Activated CD4-positive, alpha-beta T cell treated with anti-CD3 and anti-CD28 coated beads for 1 hour (primary cell): ENCODE data around the gene TTLL5.

Experiments
- DNase-seq: peaks from one replicate; pipeline ENCODE4 v3.0.0-alpha.2; 2020

Gene TTLL5, protein sequence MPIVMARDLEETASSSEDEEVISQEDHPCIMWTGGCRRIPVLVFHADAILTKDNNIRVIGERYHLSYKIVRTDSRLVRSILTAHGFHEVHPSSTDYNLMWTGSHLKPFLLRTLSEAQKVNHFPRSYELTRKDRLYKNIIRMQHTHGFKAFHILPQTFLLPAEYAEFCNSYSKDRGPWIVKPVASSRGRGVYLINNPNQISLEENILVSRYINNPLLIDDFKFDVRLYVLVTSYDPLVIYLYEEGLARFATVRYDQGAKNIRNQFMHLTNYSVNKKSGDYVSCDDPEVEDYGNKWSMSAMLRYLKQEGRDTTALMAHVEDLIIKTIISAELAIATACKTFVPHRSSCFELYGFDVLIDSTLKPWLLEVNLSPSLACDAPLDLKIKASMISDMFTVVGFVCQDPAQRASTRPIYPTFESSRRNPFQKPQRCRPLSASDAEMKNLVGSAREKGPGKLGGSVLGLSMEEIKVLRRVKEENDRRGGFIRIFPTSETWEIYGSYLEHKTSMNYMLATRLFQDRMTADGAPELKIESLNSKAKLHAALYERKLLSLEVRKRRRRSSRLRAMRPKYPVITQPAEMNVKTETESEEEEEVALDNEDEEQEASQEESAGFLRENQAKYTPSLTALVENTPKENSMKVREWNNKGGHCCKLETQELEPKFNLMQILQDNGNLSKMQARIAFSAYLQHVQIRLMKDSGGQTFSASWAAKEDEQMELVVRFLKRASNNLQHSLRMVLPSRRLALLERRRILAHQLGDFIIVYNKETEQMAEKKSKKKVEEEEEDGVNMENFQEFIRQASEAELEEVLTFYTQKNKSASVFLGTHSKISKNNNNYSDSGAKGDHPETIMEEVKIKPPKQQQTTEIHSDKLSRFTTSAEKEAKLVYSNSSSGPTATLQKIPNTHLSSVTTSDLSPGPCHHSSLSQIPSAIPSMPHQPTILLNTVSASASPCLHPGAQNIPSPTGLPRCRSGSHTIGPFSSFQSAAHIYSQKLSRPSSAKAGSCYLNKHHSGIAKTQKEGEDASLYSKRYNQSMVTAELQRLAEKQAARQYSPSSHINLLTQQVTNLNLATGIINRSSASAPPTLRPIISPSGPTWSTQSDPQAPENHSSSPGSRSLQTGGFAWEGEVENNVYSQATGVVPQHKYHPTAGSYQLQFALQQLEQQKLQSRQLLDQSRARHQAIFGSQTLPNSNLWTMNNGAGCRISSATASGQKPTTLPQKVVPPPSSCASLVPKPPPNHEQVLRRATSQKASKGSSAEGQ (N-terminal part only)

DNA sequence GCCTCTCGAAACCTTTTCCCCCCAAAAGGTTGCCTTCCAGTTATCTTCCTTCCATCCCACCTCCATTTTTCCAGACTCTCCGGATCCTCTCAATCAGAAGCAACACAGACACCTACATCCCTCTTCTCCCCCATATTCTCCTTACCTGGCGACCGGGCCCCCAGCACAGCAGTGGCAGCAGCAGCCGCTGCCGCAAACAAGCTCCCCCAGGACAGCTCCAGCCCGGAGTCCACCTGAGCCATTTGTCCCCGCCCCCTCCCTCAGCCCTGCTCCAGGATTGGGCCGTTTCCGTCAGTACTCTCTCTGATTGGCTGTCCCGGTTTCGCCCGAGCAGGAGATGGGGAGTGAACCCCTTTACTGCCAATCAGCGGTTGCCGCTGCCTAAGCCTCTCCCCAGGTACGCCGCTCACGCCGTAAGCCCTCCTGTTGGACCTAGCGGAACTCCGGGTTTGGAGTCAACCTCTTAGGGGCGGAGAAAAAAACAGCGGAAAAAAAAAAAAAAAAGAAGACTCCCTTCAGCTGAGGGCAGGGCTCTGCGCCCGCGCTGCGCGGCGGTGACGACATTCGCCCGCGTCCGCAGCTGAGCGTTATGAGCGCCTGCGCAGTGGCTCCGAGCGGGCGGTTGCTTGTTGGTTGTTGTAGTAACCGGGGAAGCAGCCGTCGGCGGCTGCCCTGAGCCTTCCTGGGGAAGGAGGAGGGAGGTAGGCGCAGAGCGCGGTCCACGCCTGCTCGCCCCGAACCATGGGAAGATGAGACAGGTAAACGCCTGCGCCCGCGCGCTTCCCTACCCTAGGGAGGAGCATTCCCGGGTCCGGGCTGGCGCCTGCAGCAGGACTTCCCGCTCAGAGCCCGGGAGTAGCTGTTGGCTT is at the start of gene TTLL5, which contains the start of gene ERG28:
TTLL5 (plus strand) TSS at position 617 of the 869 bp plus-strand sequence. CDS start 1,904 bp downstream, outside the sequence.
ERG28 (minus strand) TSS at position 247 of the 869 bp plus-strand sequence. CDS start 3,374 bp downstream, outside the sequence.
- DNase-seq = peak; percentile 96

DNA sequence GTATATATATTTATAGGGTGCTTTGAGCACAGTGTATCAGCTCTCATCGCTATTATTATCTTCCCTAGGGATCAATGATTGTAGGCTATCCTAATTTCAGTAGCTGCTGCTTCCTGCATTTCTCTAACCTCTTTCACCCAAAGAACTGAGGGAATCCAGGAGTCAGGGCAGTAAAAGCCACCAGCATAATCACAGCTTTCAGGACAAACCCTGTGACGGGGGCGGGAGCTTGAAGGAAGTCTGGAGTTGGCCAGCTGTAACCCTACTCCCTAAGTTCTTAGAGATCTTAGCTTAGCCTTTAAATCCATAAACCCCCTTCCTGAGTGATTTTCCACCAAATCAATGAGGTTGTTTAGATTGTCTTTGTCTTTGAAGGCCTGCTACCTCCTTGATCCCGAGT is 48.9 kb upstream of the TTLL5 start:
- no peak for DNase-seq

DNA sequence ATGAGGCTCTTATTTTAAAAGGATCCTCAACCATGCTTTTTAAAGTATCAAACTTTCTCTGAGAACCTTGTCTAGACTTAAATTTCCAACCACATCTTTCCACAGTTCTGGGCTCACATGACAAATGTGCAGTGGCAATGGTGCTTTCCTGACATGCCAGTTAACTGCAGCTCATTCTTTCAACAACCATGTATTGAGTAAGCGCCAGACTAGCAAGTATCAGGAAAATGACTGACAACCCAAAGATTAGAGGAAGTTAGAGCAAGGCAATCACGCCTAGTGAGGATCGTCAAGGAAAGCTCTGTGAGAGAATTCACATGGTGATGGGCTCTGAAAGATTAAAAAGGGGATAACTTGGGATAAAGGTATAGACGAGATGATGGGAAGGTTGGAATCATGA is 46.9 kb upstream of the TTLL5 start:
- DNase-seq = no peak

DNA sequence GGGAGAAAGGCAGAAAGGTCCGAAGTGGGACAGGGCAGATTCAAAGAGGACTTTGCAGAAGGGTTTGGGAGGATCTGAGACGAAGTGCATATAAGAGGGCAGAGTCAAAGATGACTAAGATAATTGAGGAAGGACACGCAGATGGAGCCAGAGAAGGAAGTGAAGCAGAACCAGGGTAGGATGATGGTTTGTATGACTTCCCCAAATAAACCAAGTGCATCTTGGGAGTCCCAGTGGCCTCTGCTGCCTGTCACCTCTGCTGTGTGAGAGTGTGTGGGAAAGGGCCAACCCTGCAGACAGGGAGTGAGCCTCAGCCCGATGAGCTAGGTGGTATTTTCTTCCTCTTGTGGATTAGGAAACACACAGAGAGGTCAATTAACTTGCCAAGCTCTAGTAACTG is 45.8 kb upstream of the TTLL5 start:
- DNase-seq = no peak

DNA sequence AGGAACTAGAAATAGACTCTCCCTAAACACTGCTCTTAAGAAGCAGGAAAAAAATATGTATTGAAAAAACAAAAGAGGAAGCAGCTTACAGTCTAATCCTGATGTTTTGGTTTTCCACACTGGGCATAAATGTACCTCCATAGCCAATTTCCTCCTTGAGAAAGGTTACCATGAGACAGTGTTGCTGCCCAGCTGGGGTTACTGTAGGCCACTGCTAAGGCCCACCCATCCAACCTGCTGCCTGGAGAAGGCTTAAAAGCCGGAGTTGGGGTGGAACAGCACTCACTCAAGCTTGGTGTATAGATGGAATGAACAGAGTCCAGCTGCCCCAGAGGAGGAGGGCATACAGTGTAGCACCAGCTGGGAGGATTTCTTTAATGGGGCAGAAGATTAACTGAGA is 41.5 kb upstream of the TTLL5 start:
- DNase-seq = no peak

DNA sequence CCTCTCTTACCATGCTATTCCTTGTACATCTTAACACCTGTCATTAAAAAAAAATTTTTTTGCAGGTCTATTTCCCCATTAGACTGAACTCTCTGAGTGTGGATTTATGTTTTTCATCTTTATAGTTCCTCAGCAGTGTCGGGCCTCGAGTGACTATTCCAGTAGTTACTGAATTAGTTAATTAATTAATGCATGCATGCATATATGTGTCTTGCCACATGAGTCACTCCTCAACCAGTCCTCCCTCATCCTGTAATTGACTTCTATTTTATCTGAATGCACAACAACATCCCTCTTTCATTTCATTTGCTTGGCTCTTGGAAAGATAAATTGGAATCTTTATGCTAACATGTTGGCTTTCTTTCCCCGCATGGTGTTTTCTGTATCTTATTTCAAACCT is 36.0 kb upstream of the TTLL5 start:
- DNase-seq = no peak

DNA sequence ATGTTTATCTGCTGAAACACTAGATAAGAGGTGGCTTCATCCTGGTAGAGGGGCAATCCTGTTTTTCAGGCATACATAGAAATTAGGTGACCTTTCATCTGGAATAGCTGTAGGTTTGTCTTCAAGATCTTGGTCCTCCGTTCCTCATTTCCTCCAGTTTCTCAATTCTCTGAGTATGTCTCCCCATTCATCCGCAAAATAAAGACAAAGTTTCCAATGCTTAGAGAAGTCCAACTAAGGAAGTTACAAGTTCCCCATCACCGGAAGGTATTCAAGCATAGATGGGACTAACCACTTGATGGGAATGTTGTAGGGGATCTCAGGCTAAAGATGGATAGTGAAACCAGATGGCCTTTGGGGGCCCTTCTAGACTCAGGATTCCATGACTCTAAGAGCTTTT is 34.6 kb upstream of the TTLL5 start:
- no peak for DNase-seq

DNA sequence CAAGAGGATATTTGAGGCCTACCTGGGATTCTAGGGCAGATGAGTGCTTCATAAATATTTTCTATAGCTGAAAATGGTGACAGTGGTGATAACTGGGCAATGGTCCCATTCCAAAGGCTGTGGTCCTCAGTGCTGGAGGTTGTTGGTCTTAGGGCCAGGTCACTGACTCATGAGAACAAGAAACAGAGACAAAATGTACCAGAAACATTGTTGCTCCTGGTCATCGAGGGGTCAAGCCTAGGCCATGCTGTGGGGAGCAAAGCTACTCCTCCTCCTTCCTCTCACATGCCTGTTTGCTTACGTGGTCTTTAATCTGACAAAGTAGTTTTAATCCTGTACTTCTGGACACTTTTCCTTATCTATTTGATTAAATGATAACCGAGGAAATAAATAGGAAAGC is 34.2 kb upstream of the TTLL5 start:
- no peak for DNase-seq

DNA sequence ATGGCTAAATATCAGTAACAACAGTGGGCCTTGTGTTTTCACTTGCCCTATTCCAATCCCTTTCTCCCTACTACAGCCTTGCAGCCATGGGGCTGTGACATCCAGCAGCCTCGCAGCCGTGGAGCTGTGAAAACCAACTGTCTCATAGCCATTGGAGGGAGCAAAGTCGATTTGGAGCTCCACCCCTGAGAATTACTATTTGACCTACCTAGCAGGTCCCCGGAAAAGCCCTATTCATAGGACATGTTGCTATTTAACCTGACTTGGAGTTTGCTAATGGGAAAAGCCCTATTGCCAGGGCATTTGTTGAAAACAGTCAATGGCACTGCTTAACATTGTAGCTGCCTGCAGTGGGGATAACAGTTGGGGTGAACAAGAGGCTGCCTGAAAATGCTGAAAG is 33.6 kb upstream of the TTLL5 start:
- DNase-seq = no peak

DNA sequence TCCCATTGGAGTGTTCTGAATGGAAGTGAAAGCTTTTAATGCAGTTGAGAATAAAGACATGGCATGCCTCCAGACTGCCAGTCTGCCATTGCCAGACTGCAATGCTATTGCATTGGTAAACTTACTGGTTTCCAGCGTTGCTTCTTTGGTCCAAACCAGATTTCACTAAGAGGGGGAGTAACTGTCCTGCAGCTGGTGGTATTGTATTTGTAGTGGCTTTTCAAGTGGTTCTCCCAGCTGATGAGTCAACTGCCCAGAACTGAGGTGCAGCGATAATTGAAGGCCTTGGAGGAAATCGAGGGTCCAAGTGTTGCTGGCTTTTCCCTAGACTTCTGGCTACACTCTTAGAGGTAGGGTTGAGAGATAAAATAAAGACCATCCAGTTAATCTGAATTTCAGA is 32.2 kb upstream of the TTLL5 start:
- no peak for DNase-seq

DNA sequence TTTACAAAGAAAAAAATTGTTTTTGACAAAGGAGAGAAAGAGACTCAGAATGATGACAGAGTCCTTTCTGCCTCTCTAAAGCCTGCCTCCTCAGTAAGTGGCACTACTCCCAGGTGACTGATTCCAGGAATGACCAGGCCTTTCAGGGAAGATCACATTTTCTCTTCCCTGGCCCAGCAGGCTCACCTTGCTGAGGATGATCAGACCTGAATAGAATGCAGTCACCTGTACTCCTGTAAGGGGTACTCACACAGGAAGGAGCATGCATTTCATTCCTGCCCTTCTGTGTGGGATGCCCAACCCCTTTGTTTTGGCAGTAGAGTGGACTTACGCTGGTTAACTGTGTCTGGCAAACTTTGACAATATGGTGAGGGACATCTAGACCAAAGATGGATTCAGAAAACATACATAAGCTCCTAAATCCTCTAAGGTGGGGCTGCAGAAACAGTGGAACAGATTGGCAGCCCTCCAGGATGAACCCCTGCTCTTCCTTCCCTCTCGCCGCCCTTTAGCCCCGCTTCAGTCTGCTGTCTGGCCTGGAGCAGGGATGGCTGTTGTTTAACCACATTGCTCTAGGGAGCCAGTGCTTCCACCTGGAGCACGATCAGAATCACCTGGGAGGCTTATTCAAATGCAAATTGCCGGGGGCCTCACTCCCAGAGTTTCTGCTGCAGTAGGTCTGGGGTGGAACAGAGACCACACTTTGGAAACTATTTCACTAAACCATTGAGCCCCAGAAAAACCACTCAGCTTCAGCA is 30.2 kb upstream of the TTLL5 start:
- no peak for DNase-seq

DNA sequence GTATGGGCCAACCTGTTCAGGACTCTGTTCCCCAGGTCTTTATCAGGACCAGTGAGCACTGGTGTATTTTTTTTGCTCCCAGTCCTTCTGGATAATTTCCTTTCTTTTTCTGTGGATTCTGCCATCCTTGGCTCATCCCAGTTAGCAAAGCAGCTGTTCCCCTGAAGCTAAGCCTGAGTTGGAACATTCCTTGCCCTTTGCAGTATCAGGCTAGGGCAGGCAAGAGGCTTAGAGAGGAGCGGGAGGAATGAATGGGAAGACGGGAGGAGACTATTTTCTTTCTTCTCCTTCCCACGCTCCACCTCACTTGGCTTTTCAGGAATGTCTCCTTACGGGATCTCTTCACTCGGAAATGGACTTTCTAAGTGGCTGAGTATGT is 29.6 kb upstream of the TTLL5 start:
- no peak for DNase-seq

DNA sequence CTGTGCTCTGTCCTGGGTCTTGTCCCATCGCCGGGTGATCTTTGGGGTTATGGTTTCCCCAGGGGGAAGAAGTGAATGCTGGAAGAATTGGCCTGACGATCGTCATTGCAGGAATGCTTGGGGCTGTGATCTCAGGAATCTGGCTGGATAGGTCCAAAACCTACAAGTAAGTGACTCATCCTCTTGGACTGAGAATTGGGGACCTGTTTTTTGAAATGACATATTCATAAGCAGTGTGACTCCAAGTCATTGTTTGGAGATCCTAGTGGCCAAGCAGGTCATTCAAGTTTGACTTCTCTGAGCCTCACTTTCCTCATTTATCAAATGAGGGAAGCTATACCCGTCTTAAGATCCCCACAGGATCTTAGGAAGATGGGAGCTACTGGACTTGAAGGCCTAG is 26.2 kb upstream of the TTLL5 start:
- no peak for DNase-seq

DNA sequence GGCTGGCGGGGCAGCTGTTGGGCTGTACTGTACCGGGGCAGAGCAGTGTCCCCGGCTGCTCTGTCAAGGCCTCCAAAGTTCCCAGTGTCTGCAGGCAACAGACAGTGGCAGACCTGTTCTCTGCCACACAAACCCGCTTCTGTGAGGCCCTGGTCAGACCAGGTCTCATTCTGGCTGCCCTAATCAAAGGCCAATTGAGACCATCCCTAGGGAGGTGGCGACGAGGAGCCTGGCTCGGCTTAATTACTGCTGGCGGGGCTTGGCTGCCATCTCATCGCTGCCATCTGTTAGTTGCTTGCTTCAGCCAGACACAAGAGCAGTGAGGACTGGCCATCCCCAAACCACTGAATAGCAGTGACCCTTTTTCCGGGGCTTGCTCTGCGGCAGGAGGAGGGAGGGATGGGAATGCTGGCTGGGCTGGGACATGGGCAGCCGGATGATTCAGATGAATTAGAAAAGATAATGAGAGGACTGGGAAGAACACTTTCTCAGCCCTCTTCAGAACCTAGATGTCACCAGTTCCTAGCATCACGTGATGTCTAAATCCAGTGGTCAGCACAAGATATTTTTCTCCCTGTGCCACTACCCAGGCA is 24.9 kb upstream of the TTLL5 start:
- no peak for DNase-seq

DNA sequence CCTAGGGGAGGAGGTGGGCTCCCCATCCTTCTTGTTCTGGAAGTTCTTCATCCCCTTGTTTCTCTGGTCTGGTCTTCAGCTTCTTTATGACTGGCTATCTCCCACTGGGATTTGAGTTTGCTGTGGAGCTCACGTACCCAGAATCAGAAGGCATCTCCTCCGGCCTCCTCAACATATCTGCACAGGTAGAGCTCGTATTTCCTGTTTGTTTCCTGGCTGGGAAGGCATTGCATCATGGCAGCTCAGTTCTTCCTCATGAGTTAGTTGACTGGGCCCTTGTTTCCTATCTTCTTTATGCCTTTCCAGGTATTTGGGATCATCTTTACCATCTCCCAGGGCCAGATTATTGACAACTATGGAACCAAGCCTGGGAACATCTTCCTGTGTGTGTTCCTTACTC is 20.2 kb upstream of the TTLL5 start:
- no peak for DNase-seq

DNA sequence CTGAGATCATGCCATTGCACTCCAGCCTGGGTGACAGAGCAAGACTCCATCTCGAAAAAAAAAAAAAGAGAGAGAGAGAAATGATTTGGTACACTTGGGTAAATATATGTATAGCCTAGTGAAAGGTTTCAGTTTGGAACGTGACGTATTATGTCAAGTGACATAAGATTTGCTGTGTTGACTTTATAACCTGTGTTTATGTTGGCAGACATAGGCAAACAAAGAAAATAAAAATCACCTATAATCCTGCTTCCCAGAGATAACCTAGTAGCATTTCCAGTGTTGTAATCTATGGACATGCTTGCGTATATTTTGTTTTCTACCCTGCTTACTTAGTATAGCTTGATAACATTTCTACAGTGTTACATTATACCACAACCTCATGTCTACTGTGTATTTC is 17.1 kb upstream of the TTLL5 start:
- DNase-seq = no peak

DNA sequence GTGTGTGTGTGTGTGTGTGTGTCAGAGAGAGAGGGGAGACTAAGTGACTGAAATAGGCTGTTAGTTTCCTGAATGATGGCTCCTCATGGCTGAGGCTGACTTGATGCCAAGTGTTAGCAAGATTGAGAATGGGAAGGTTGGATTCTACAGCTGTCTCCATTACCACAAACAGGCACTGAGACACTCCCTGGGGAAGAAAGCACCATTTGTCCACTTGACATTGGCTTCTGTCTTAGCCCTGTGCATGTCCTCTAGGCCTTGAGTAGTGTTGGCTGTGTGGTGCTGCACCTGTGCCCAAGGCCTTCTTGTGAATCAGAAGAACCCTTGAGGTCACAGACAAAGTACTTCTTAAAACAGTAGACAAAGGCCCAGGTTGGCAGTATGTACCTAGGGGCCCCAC is 16.0 kb upstream of the TTLL5 start:
- DNase-seq = no peak

DNA sequence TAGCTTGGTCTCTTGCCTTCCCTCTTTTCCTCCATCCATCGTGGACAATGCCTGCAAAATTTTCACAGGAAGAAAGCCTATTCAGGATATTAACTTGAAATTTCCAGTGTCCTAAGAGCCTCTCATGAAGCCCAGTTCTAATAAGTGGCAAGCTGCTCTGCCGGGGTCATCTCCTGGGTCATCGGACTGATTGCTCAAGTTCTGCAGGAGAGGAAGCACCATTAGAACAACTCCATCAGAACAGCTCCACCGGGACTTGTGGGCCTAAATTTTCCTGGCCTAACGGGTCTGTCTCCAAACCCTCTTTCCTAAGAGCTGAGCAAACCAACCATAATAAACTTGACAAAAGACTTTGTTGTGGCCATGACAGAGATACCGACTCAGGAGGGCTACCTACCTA is 14.3 kb upstream of the TTLL5 start:
- DNase-seq = no peak

DNA sequence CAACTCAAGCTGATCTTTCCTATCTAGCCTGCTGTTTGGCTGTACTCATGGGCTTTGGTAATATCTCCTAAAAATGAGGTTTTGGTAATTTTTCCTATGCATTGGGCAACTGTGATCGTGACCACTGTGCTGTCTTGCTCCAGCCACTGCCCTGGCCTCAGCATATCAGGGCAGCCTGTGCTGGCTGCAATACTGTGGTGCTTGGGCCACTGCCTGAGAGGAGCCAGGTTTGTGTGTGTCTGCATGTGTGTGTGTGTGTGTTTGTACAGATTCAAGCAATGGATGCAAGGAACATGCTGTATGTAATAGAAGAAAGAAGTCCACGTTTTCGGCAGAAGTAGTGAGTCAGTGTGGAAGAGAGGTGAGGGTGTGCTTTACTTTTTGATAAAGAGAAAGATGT is 13.4 kb upstream of the TTLL5 start:
- DNase-seq = no peak

DNA sequence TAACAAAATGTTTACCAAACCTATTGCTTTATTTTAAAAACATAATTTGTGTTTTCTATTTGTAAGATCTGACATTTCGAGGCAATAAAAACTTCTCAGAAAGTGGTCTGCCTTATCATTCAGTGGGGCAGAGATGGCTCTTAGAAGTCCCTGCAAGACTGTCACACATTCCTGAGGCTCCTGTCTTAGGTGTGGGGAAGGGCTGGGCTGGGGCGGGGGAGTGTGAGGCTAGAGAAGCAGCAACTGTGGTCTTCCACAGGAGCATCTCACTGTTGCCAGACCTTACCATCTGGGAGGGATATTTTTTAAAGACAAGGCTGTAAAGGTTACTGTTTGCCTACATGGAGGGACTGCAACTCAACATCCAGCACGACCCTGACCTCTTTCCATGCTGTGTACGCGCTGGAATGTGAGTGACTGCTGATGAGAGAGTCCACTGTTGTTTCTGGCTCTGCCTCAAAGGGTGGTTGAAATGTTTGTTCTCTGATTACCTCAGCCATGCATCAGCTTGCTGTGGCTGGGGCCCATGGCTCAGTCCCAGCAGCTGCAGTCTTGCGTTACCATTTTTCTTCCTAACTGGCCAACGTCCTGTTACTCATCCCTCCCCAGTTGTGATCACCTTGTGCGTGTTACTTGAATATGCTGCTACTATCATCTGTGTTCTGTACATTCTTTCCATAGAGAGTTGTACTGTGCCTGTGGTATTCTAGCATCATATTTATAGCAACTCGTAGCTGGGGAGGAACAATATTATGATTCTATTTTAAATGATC is 12.8 kb upstream of the TTLL5 start:
- no peak for DNase-seq
